GM18511 (cell line): ENCODE data around the gene COL5A1.
"Not testable (repeated sequence)": the region's sequence is repeated elsewhere in the genome, so short reads cannot be mapped to it uniquely, and the experiment has no call there.

Experiments
- ATAC-seq: cut with Tn5 transposase; IDR thresholded peaks from one replicate; pipeline ENCODE4 v1.9.1; 2021; ENCODE audit warnings: mild to moderate bottlenecking, moderate library complexity; ENCODE audit not compliant: unreplicated experiment

Gene COL5A1

GRCh38 chr9:134638502-134639090 is 3.0 kb upstream of the COL5A1 start:
- no peak for ATAC-seq

- ATAC-seq = no peak
These were observed 1.6 kb upstream of the COL5A1 start for GRCh38 chr9:134639994-134640393.

GRCh38 chr9:134640506-134641172 is 964 bp upstream of the COL5A1 start:
- no peak for ATAC-seq

- ATAC-seq = no peak
These were observed 384 bp downstream of the COL5A1 start for GRCh38 chr9:134641990-134642384.

GRCh38 chr9:134642385-134643181 is 980 bp downstream of the COL5A1 start:
- ATAC-seq = no peak

- ATAC-seq = no peak
These were observed 1.6 kb downstream of the COL5A1 start for GRCh38 chr9:134643222-134643671.

GRCh38 chr9:134644401-134644724 is 2.8 kb downstream of the COL5A1 start:
- ATAC-seq = not testable (repeated sequence)

- no peak for ATAC-seq
These were observed 3.4 kb downstream of the COL5A1 start for GRCh38 chr9:134644725-134645606.

GRCh38 chr9:134645607-134646365 is 4.2 kb downstream of the COL5A1 start:
- ATAC-seq = no peak

- no peak for ATAC-seq
These were observed 5.9 kb downstream of the COL5A1 start for GRCh38 chr9:134647359-134648080.

- no peak for ATAC-seq
These were observed 7.3 kb downstream of the COL5A1 start for GRCh38 chr9:134648701-134649530.

- no peak for ATAC-seq
These were observed 9.0 kb downstream of the COL5A1 start for GRCh38 chr9:134650431-134651190.

- no peak for ATAC-seq
These were observed 9.8 kb downstream of the COL5A1 start for GRCh38 chr9:134651226-134651905.

GRCh38 chr9:134652291-134653225 is 11.0 kb downstream of the COL5A1 start:
- no peak for ATAC-seq

GRCh38 chr9:134653259-134654009 is 11.8 kb downstream of the COL5A1 start:
- ATAC-seq = no peak

- no peak for ATAC-seq
These were observed 13.5 kb downstream of the COL5A1 start for GRCh38 chr9:134655101-134655500.
